Measurements from ENCODE around the gene GJD2. TPM values are rescaled to one million over a fixed set of nuclear protein-coding genes. Genes with fewer than 3 reads are reported as not detected.

GJD2 gene
- total and polyA plus RNA-seq, 2 experiments from 2014 or later = not detected

DNA sequence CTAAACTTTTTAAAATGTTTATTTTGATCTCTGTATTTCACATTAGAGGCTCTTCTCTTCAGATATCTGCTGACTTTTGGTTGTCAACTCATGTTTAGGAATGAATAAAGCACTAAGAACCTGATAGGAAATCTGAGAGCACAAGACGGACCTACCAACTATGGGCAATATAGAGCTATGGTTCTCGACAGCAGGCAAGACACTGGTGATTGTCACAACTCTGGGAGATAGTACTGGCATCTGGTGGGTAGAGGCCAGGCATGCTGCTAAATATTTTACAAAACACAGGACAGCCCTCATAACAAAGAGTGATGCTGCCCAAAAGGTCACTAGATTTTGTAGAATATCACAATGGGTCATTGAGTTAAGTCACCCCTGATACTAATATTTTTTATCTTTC is 17.5 kb upstream of the GJD2 start:
- Histone ChIP-seq H3K4me1 (ENCODE audit: insufficient read depth) (no peaks in the 10 kb centered on the region), H3K27me3 (replicated peaks; ENCODE audit: insufficient read depth) (peaks cover 3% of the 10 kb centered on the region; the same call in 1 of the 2 replicates), H4K20me1 (ENCODE audit: insufficient read depth) (no peaks in the 10 kb centered on the region), H3K9ac (no peak overlapping the region), H3K4me3 (no peak overlapping the region), H3K9me3 (ENCODE audit: low read depth) (no peaks in the 10 kb centered on the region), H3K9me2 (ENCODE audit: insufficient read depth) (no peaks in the 10 kb centered on the region), H3K27ac (no peak overlapping the region), H2AFZ (no peak overlapping the region), H3K79me2 (ENCODE audit: insufficient read depth) (no peaks in the 10 kb centered on the region), H3K4me2 (ENCODE audit: unreplicated experiment) (no peak overlapping the region), H3F3A (ENCODE audit: insufficient read depth) (no peaks in the 10 kb centered on the region), H3K36me3 (ENCODE audit: low read depth) (no peaks in the 10 kb centered on the region)
- no peak for TF ChIP-seq EZH2 (IDR thresholded peaks at IDR 0.05; ENCODE audit: insufficient read depth, poor library complexity, severe bottlenecking)
- TF ChIP-seq EZH2phosphoT487 (IDR thresholded peaks at IDR 0.05; ENCODE audit: insufficient read depth, low read depth) = no peak
- DNase-seq = no peak
- WGBS, 2 experiments (ENCODE audit: low coverage in 1 of 2, low lambda C conversion rate in 2 of 2, missing lambda C conversion rate in 2 of 2) = 69 to 75% methylated on average over 2 of the region's 2 CpGs
- in situ Hi-C loops (cut with MboI) = no loop called here

GRCh38 chr15:34769711-34770110 is 14.9 kb upstream of the GJD2 start:
- in situ Hi-C loops (cut with MboI) = no loop called here
- no peak overlapping the region for H3K4me2 ChIP-seq (ENCODE audit: unreplicated experiment)
- no peaks in the 10 kb centered on the region for H3K9me3 ChIP-seq (ENCODE audit: low read depth)
- no peaks in the 10 kb centered on the region for H3K4me1 ChIP-seq (ENCODE audit: insufficient read depth)
- H3K9me2 ChIP-seq (ENCODE audit: insufficient read depth) = no peaks in the 10 kb centered on the region
- no peaks in the 10 kb centered on the region for H4K20me1 ChIP-seq (ENCODE audit: insufficient read depth)
- no peaks in the 10 kb centered on the region for H3K79me2 ChIP-seq (ENCODE audit: insufficient read depth)
- TF ChIP-seq EZH2 (IDR thresholded peaks at IDR 0.05; ENCODE audit: insufficient read depth, poor library complexity, severe bottlenecking) = no peak
- no peak for TF ChIP-seq EZH2phosphoT487 (IDR thresholded peaks at IDR 0.05; ENCODE audit: insufficient read depth, low read depth)
- 87 to 88% methylated on average over 2 of the region's 2 CpGs for WGBS, 2 experiments (ENCODE audit: low coverage in 1 of 2, low lambda C conversion rate in 2 of 2, missing lambda C conversion rate in 2 of 2)
- H3K4me3 ChIP-seq = no peak overlapping the region
- H3K9ac ChIP-seq = no peak overlapping the region
- no peak for DNase-seq
- H3K27me3 ChIP-seq (replicated peaks; ENCODE audit: insufficient read depth) = peaks cover 3% of the 10 kb centered on the region; the same call in 1 of the 2 replicates
- no peaks in the 10 kb centered on the region for H3K36me3 ChIP-seq (ENCODE audit: low read depth)
- H3F3A ChIP-seq (ENCODE audit: insufficient read depth) = no peaks in the 10 kb centered on the region
- H3K27ac ChIP-seq = no peak overlapping the region
- no peak overlapping the region for H2AFZ ChIP-seq

DNA sequence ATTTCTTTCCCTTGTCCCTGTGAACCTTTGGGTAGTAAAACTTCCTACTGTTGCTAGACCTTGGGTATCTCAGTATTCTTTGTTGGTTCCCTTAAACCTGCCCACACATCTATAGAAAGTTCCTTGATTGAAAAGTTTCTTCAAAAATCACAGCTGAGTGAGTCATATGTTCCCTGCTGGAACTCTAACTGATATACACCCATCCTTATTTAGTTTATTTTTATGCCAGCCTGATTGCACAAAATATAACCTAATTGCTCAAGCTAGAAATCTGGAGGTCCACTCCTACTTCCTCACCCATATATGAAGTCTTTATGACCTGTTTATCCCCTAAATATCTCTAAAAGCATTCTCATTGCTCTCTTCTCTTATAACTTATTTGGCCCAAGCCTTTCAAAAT is 13.7 kb upstream of the GJD2 start:
- peaks cover 3% of the 10 kb centered on the region; the same call in 1 of the 2 replicates for H3K27me3 ChIP-seq (replicated peaks; ENCODE audit: insufficient read depth)
- no peaks in the 10 kb centered on the region for H3K9me3 ChIP-seq (ENCODE audit: low read depth)
- no peak overlapping the region for H3K4me2 ChIP-seq (ENCODE audit: unreplicated experiment)
- no peaks in the 10 kb centered on the region for H3K9me2 ChIP-seq (ENCODE audit: insufficient read depth)
- H3K27ac ChIP-seq = no peak overlapping the region
- H3K36me3 ChIP-seq (ENCODE audit: low read depth) = no peaks in the 10 kb centered on the region
- no peaks in the 10 kb centered on the region for H4K20me1 ChIP-seq (ENCODE audit: insufficient read depth)
- in situ Hi-C loops (cut with MboI) = no loop called here
- TF ChIP-seq EZH2 (IDR thresholded peaks at IDR 0.05; ENCODE audit: insufficient read depth, poor library complexity, severe bottlenecking) = no peak
- no peak for TF ChIP-seq EZH2phosphoT487 (IDR thresholded peaks at IDR 0.05; ENCODE audit: insufficient read depth, low read depth)
- H2AFZ ChIP-seq = no peak overlapping the region
- H3K9ac ChIP-seq = no peak overlapping the region
- no peaks in the 10 kb centered on the region for H3F3A ChIP-seq (ENCODE audit: insufficient read depth)
- peak; percentile 18 for DNase-seq
- no peaks in the 10 kb centered on the region for H3K79me2 ChIP-seq (ENCODE audit: insufficient read depth)
- H3K4me1 ChIP-seq (ENCODE audit: insufficient read depth) = no peaks in the 10 kb centered on the region
- no peak overlapping the region for H3K4me3 ChIP-seq

GRCh38 chr15:34765741-34766140 is 10.9 kb upstream of the GJD2 start:
- no peaks in the 10 kb centered on the region for H3K9me3 ChIP-seq (ENCODE audit: low read depth)
- no peaks in the 10 kb centered on the region for H3K4me1 ChIP-seq (ENCODE audit: insufficient read depth)
- no peak overlapping the region for H2AFZ ChIP-seq
- no peaks in the 10 kb centered on the region; the same call in 1 of the 2 replicates for H3K27me3 ChIP-seq (replicated peaks; ENCODE audit: insufficient read depth)
- WGBS, 2 experiments (ENCODE audit: low coverage in 1 of 2, low lambda C conversion rate in 2 of 2, missing lambda C conversion rate in 2 of 2) = 66% methylated on average over 5 of the region's 5 CpGs
- no peak overlapping the region for H3K4me3 ChIP-seq
- H3K9ac ChIP-seq = no peak overlapping the region
- in situ Hi-C loops (cut with MboI) = no loop called here
- DNase-seq = no peak
- no peaks in the 10 kb centered on the region for H3K9me2 ChIP-seq (ENCODE audit: insufficient read depth)
- H3K36me3 ChIP-seq (ENCODE audit: low read depth) = no peaks in the 10 kb centered on the region
- no peaks in the 10 kb centered on the region for H3F3A ChIP-seq (ENCODE audit: insufficient read depth)
- TF ChIP-seq EZH2 (IDR thresholded peaks at IDR 0.05; ENCODE audit: insufficient read depth, poor library complexity, severe bottlenecking) = no peak
- no peak for TF ChIP-seq EZH2phosphoT487 (IDR thresholded peaks at IDR 0.05; ENCODE audit: insufficient read depth, low read depth)
- H3K27ac ChIP-seq = no peak overlapping the region
- H4K20me1 ChIP-seq (ENCODE audit: insufficient read depth) = no peaks in the 10 kb centered on the region
- no peak overlapping the region for H3K4me2 ChIP-seq (ENCODE audit: unreplicated experiment)
- no peaks in the 10 kb centered on the region for H3K79me2 ChIP-seq (ENCODE audit: insufficient read depth)

DNA sequence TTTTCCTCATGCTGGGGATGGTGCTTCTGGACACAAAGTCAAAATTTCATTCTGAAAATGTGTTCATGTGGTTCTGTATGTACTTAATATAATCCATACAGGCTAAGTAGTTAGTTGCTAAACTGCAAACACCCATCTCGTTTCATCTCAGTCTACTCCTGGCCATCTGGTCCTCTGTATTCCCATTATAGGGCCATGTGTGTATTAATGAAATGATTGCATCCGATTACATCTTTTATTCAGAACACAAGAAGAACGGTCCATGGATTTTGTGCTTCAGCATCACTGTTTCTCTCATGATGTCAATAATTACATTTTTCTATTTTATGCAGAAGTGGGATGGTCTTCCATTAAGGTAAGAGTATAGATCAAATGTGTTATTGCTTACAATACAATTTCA is 6.1 kb upstream of the GJD2 start:
- TF ChIP-seq EZH2phosphoT487 (IDR thresholded peaks at IDR 0.05; ENCODE audit: insufficient read depth, low read depth) (no peak), EZH2 (IDR thresholded peaks at IDR 0.05; ENCODE audit: insufficient read depth, poor library complexity, severe bottlenecking) (no peak)
- H3K9me3 ChIP-seq (ENCODE audit: low read depth) = no peaks in the 10 kb centered on the region

More for the DNA sequence above, 6.1 kb upstream of the GJD2 start:
- no peak for DNase-seq
- no peak overlapping the region for H2AFZ ChIP-seq
- no peaks in the 10 kb centered on the region for H3K36me3 ChIP-seq (ENCODE audit: low read depth)
- no peaks in the 10 kb centered on the region for H4K20me1 ChIP-seq (ENCODE audit: insufficient read depth)
- no peaks in the 10 kb centered on the region for H3F3A ChIP-seq (ENCODE audit: insufficient read depth)
- H3K79me2 ChIP-seq (ENCODE audit: insufficient read depth) = no peaks in the 10 kb centered on the region
- no peak overlapping the region for H3K27ac ChIP-seq
- 12 to 15% methylated on average over 3 of the region's 3 CpGs for WGBS, 2 experiments (ENCODE audit: low coverage in 1 of 2, low lambda C conversion rate in 2 of 2, missing lambda C conversion rate in 2 of 2)
- no peak overlapping the region for H3K4me2 ChIP-seq (ENCODE audit: unreplicated experiment)
- H3K4me1 ChIP-seq (ENCODE audit: insufficient read depth) = no peaks in the 10 kb centered on the region
- no peaks in the 10 kb centered on the region for H3K9me2 ChIP-seq (ENCODE audit: insufficient read depth)
- H3K9ac ChIP-seq = no peak overlapping the region
- no peak overlapping the region for H3K4me3 ChIP-seq
- in situ Hi-C loops (cut with MboI) = no loop called here
- H3K27me3 ChIP-seq (replicated peaks; ENCODE audit: insufficient read depth) = peaks cover 32% of the 10 kb centered on the region

Data from GM23248 (cell line).